HL-60 (cell line): ENCODE results near the gene CACNA1C.

Experiments used
- CTCF ChIP-seq: IDR thresholded peaks from one replicate; pipeline ENCODE4 v1.5.1; 2011; ENCODE audit warnings: low read length, control low read depth, inconsistent platforms; ENCODE audit not compliant: insufficient read depth
- POLR2AphosphoS5 ChIP-seq: IDR thresholded peaks from 2 replicates; pipeline ENCODE4 v1.6.1; 2012; ENCODE audit warnings: low read depth
- SPI1 ChIP-seq: IDR thresholded peaks from 2 replicates; pipeline ENCODE4 v1.6.1; 2012; ENCODE audit warnings: low read depth, mild to moderate bottlenecking, borderline replicate concordance

DNA sequence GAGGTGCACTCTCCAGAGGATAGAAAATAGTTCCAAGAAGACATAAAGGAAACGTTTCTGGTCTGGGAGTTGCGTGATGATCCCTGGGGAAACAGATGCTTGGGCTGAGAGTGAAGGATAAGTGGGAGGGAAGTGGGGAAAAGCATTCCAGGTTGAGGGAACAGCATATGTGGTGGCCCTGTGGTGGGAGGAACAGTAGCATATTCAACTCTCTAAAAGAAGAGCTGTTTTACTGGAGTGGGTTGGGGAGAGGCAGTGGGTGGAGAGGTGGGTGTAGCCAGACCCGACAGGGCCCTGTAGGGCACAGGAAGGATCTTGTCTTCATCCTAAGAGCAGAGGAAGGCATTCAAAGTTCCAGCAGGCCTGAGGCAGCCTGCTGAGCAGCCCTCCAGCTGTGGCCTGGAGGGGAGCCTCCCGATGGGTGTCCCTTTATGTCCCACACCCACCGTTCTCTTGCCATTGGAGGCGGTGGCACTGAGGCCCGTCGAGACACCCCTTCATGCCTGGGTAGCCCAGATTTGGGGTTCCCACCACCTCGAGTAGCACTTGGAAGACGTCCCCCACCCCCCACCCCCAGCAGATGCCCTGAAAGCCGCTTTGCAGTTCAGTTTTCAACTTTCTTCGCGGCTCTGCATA, 431.5 kb downstream of the CACNA1C start:
- TF ChIP-seq CTCF (no peak), POLR2AphosphoS5 (no peak), SPI1 (no peak)
